ENCODE data around the gene ANKRD2.
"Not testable (repeated sequence)": the region's sequence is repeated elsewhere in the genome, so short reads cannot be mapped to it uniquely, and the experiment has no call there.

The ANKRD2 gene

GRCh38 chr10:97546456-97547270, 25.9 kb upstream of the ANKRD2 start:
- no peak for DNase-seq

- DNase-seq, result no peak
These were observed 25.3 kb upstream of the ANKRD2 start for GRCh38 chr10:97547271-97547600.

GRCh38 chr10:97547962-97548361, 24.6 kb upstream of the ANKRD2 start:
- no peak for DNase-seq

- DNase-seq, result no peak
These were observed 23.6 kb upstream of the ANKRD2 start for GRCh38 chr10:97548828-97549455.

GRCh38 chr10:97549587-97550322, 22.8 kb upstream of the ANKRD2 start:
- peak; percentile 16 for DNase-seq

GRCh38 chr10:97550336-97551149, 22.0 kb upstream of the ANKRD2 start:
- DNase-seq, result no peak

- no peak for DNase-seq
These were observed 21.3 kb upstream of the ANKRD2 start for GRCh38 chr10:97551271-97551670.

- DNase-seq, result peak; percentile 37
These were observed 19.0 kb upstream of the ANKRD2 start for GRCh38 chr10:97553575-97554031.

- not testable (repeated sequence) for DNase-seq
These were observed 18.2 kb upstream of the ANKRD2 start for GRCh38 chr10:97554336-97554735.

GRCh38 chr10:97555541-97555940, 17.0 kb upstream of the ANKRD2 start:
- DNase-seq, result not testable (repeated sequence)

- DNase-seq, result not testable (repeated sequence)
These were observed 11.7 kb upstream of the ANKRD2 start for GRCh38 chr10:97560731-97561381.

- DNase-seq, result not testable (repeated sequence)
These were observed 11.0 kb upstream of the ANKRD2 start for GRCh38 chr10:97561386-97562077.

GRCh38 chr10:97562329-97562728, 10.2 kb upstream of the ANKRD2 start:
- DNase-seq, result not testable (repeated sequence)

GRCh38 chr10:97563337-97563736, 9.2 kb upstream of the ANKRD2 start:
- no peak for DNase-seq

- no peak for DNase-seq
These were observed 7.8 kb upstream of the ANKRD2 start for GRCh38 chr10:97564776-97565175.

GRCh38 chr10:97566336-97566996, 6.1 kb upstream of the ANKRD2 start:
- no peak for DNase-seq

GRCh38 chr10:97567891-97568290, 4.7 kb upstream of the ANKRD2 start:
- no peak for DNase-seq

GRCh38 chr10:97570146-97570788, 2.3 kb upstream of the ANKRD2 start:
- no peak for DNase-seq

- peak; percentile 88 for DNase-seq
These were observed 1.6 kb upstream of the ANKRD2 start for GRCh38 chr10:97570789-97571471.

GRCh38 chr10:97571622-97572021, 957 bp upstream of the ANKRD2 start:
- no peak for DNase-seq

Data from NCI-H2171 treated with DMSO at 0.1 percent for 48 hours (cell line).